HepG2 (cell line): ENCODE results near the gene PTPRD. TPM values are rescaled to one million over a fixed set of nuclear protein-coding genes. Genes with fewer than 3 reads are reported as not detected.

Experiments used
- ATAC-seq: fragments of 200-7000 bp; cut with Tn5 transposase; 3 replicates; pipeline ENCODE4 v1.9.1; 2020; ENCODE audit warnings: mild to moderate bottlenecking, moderate library complexity
- BruUV-seq: library from RNA; stranded (reverse); fragments of 400-500 nt; replicated peaks from 2 replicates; lab custom pipeline; 2021; lab: Mats Ljungman, UMichigan
- CTCF ChIA-PET: fragments of 300-600 bp; formaldehyde crosslinking; extraction: SDS; loops from one replicate; lab custom pipeline; 2021; ENCODE audit warnings: low total read pairs, inconsistent platforms, low intra/inter-chr PET ratio; lab: Yijun Ruan, JAX
- POLR2A ChIA-PET: fragments of 350-600 bp; sonication (Branson Sonifier 250); formaldehyde crosslinking; loops from one replicate; lab custom pipeline; 2020; ENCODE audit warnings: antibody characterized with exemption, inconsistent platforms; lab: Yijun Ruan, JAX
- DNase-seq: peaks from one replicate; pipeline ENCODE4 v3.0.0-alpha.2; 2015; ENCODE audit warnings: low spot score
- FAIRE-seq: peaks from 3 replicates; lab custom pipeline; 2011; peaks lifted over from hg19 to GRCh38; lab: Jason Lieb, UNC
- H2AFZ ChIP-seq: one replicate; pipeline ENCODE4 v1.6.1; 2011; ENCODE audit warnings: low read length, inconsistent platforms
- H3K27ac ChIP-seq: fragments of 300-600 bp; 3 replicates; pipeline ENCODE4 v1.8.0; 2011; ENCODE audit warnings: mixed run types, mild to moderate bottlenecking, mixed read lengths, low read length, inconsistent platforms; ENCODE audit not compliant: insufficient read depth; ENCODE audit errors: extremely low read length
- H3K27me3 ChIP-seq, 2 experiments: fragments of 200-600 bp in 1 of 2; 2 replicates in 1 of 2; 3 replicates in 1 of 2; pipeline versions ENCODE4 v1.6.0 to v1.8.0; 2011; ENCODE audit warnings: low read length in 2 of 2, mild to moderate bottlenecking in 2 of 2, moderate library complexity in 2 of 2, inconsistent platforms in 1 of 2; ENCODE audit not compliant: insufficient read depth in 2 of 2, control insufficient read depth in 1 of 2
- H3K36me3 ChIP-seq, 2 experiments: fragments of 200-600 bp in 1 of 2; replicated peaks in 1 of 2; 2 replicates in 1 of 2; 3 replicates in 1 of 2; pipeline versions ENCODE4 v1.5.1 to v1.8.0; 2011; ENCODE audit warnings: low read length in 2 of 2, inconsistent platforms in 1 of 2; ENCODE audit not compliant: insufficient read depth in 2 of 2, control insufficient read depth in 1 of 2
- H3K4me1 ChIP-seq: 2 replicates; pipeline ENCODE4 v1.5.1; 2012; ENCODE audit warnings: low read length, inconsistent platforms; ENCODE audit not compliant: insufficient read depth
- H3K4me2 ChIP-seq: 2 replicates; pipeline ENCODE4 v1.6.0; 2011; ENCODE audit warnings: low read depth, low read length, inconsistent platforms
- H3K4me3 ChIP-seq, 3 experiments: fragments of 200-600 bp in 1 of 3; sonication (generic), shearing (Covaris generic) in 1 of 3; replicated peaks in 1 of 3; 2 replicates each; pipeline ENCODE4 v1.5.1; 2011 to 2016; ENCODE audit warnings: low read length in 3 of 3, inconsistent platforms in 2 of 3, low read depth in 2 of 3, mild to moderate bottlenecking in 2 of 3, control low read depth in 1 of 3, mixed read lengths in 1 of 3; ENCODE audit not compliant: insufficient read depth in 1 of 3
- H3K79me2 ChIP-seq: one replicate; pipeline ENCODE4 v1.6.1; 2011; ENCODE audit warnings: low read length, inconsistent platforms; ENCODE audit not compliant: insufficient read depth
- H3K9ac ChIP-seq: 2 replicates; pipeline ENCODE4 v1.6.0; 2011; ENCODE audit warnings: mild to moderate bottlenecking, low read depth, low read length, inconsistent platforms; ENCODE audit not compliant: insufficient read depth
- H3K9me3 ChIP-seq: 2 replicates; pipeline ENCODE4 v1.5.1; 2012; ENCODE audit warnings: mild to moderate bottlenecking, low read length
- H4K20me1 ChIP-seq: 2 replicates; pipeline ENCODE4 v1.6.0; 2011; ENCODE audit warnings: inconsistent platforms, mild to moderate bottlenecking, low read length, moderate library complexity; ENCODE audit not compliant: insufficient read depth
- ASH2L ChIP-seq: fragments of 300-600, 200-600 bp; sonication (generic); IDR thresholded peaks from 2 replicates; pipeline ENCODE4 v1.7.0; 2017; ENCODE audit warnings: low read depth, mild to moderate bottlenecking, moderate library complexity, mixed read lengths, low read length; ENCODE audit not compliant: insufficient read length
- CCDC6 ChIP-seq: sonication (generic); formaldehyde crosslinking; IDR thresholded peaks from 2 replicates; pipeline ENCODE4 v1.8.1; 2022; ENCODE audit warnings: mild to moderate bottlenecking, missing genetic modification reagents, moderate library complexity
- FIP1L1 ChIP-seq: fragments of 200-400 bp; formaldehyde crosslinking; IDR thresholded peaks from 2 replicates; pipeline ENCODE4 v1.6.1; 2018; ENCODE audit warnings: low read depth, mild to moderate bottlenecking, low read length, moderate library complexity, borderline replicate concordance; ENCODE audit not compliant: insufficient read depth
- GABPB1 ChIP-seq: IDR thresholded peaks from 2 replicates; pipeline ENCODE4 v1.6.1; 2016; ENCODE audit warnings: mild to moderate bottlenecking, missing genetic modification reagents, moderate library complexity, missing compliant biosample characterization
- KDM2A ChIP-seq: sonication (generic); formaldehyde crosslinking; IDR thresholded peaks from 2 replicates; pipeline ENCODE4 v1.4.0; 2020; ENCODE audit warnings: low read depth, missing genetic modification reagents, borderline replicate concordance
- MAFK ChIP-seq, 2 experiments: IDR thresholded peaks in 1 of 2; conservative IDR thresholded peaks in 1 of 2; 2 replicates each; pipeline ENCODE4 v1.6.1; 2011; ENCODE audit warnings: improper control_type of control experiment in 2 of 2, low read length in 2 of 2
- MAX ChIP-seq: IDR thresholded peaks from 2 replicates; pipeline ENCODE4 v1.6.1; 2012; ENCODE audit warnings: inconsistent platforms
- NBN ChIP-seq: fragments of 450-650 bp; conservative IDR thresholded peaks from 2 replicates; pipeline ENCODE4 v1.6.1; 2017
- PAWR ChIP-seq: sonication (generic); formaldehyde crosslinking; IDR thresholded peaks from 2 replicates; pipeline ENCODE4 v1.4.0; 2020; ENCODE audit warnings: missing genetic modification reagents, mild to moderate bottlenecking, borderline replicate concordance
- RNF219 ChIP-seq: sonication (generic); formaldehyde crosslinking; IDR thresholded peaks from 2 replicates; pipeline ENCODE4 v1.5.0; 2020; ENCODE audit warnings: mild to moderate bottlenecking, missing genetic modification reagents
- RXRA ChIP-seq: sonication (generic); formaldehyde crosslinking; IDR thresholded peaks from 2 replicates; pipeline ENCODE4 v1.5.1; 2020; ENCODE audit warnings: missing genetic modification reagents
- TARDBP ChIP-seq: sonication (generic); formaldehyde crosslinking; IDR thresholded peaks from 2 replicates; pipeline ENCODE4 v1.8.0; 2022; ENCODE audit warnings: mild to moderate bottlenecking, missing genetic modification reagents
- ZBTB42 ChIP-seq: sonication (generic); formaldehyde crosslinking; IDR thresholded peaks from 2 replicates; pipeline ENCODE4 v1.5.0; 2020; ENCODE audit warnings: mild to moderate bottlenecking, missing genetic modification reagents
- ZFP62 ChIP-seq: sonication (generic); formaldehyde crosslinking; IDR thresholded peaks from 2 replicates; pipeline ENCODE4 v1.4.0; 2020; ENCODE audit warnings: missing genetic modification reagents
- ZNF513 ChIP-seq: sonication (generic); formaldehyde crosslinking; conservative IDR thresholded peaks from 2 replicates; pipeline ENCODE4 v1.5.0; 2020; ENCODE audit warnings: missing genetic modification reagents
- ZNF569 ChIP-seq: sonication (generic); formaldehyde crosslinking; IDR thresholded peaks from 2 replicates; pipeline ENCODE4 v1.5.0; 2020; ENCODE audit warnings: mild to moderate bottlenecking, missing genetic modification reagents, moderate library complexity, borderline replicate concordance
- WGBS: methylation state at CpG from one replicate; pipeline ENCODE4 v1.1.6; 2017; ENCODE audit warnings: low lambda C conversion rate; 5-methylcytosine and 5-hydroxymethylcytosine counted together
- in situ Hi-C: cut with HindIII; loops from 2 replicates; pipeline ENCODE4 v1.10.0; 2017; ENCODE audit warnings: low pct_unique_long_range_greater_than_20kb; ENCODE audit not compliant: extremely low pct_ligation_motif_present
- intact Hi-C: fragments of 100-400 bp; cut with micrococcal nuclease; formaldehyde crosslinking; loops from one replicate; pipeline ENCODE4 v1.10.0; 2022; ENCODE audit not compliant: unreplicated experiment
- polyA plus RNA-seq, 8 experiments: library from polyadenylated mRNA; depleted of rRNA in 3 of 8; stranded (reverse) in 7 of 8; unstranded in 1 of 8; fragments of >200 nt; fragmentation: Illumina TruSeq in 4 of 8; extraction: Trizol in 4 of 8; gene quantifications; 2 replicates each; pipeline versions ENCODE4 v1.2.1 to v1.2.3, GENCODE V29; 2011 to 2016; ENCODE audit warnings: low read depth in 4 of 8, missing spikeins in 1 of 8, mixed read lengths in 1 of 8; ENCODE audit not compliant: insufficient read depth in 1 of 8
- total RNA-seq, 5 experiments: library from RNA; depleted of rRNA; stranded (reverse); fragments of >200 nt; fragmentation: Illumina TruSeq; extraction: Trizol; gene quantifications; 2 replicates each; pipeline ENCODE4 v1.2.3, GENCODE V29; 2016; ENCODE audit warnings: low read depth in 1 of 5
- TF ChIP-seq, protein P1 (sequence below): IDR thresholded peaks from 2 replicates; pipeline ENCODE4 v1.6.1; 2016; ENCODE audit warnings: missing compliant biosample characterization, missing genetic modification reagents, borderline replicate concordance

The PTPRD gene
- total and polyA plus RNA-seq, 2 of the 13 experiments (the other 11 are each of a cell fraction or from before 2014, with no cell fraction given): 0.05 TPM; not detected in 1

DNA sequence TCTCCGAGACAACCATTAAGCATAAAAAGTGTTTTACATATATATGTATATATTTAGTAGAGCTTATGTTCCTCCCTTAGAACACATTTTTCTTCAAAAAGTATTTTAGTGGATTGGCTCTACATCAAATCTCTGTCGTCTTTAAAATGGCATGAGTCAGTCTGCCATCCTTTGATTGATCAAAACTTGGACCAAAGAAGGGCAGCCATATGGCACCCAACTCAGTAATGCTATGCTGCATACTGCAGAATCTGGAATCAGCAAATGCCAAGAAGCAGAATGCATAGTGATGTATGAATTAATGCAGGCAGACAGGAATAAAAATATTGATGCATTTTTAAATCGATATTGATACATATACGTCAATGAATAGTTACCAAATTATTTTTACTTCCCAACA is 1074.4 kb downstream of the PTPRD start:
- in situ Hi-C loops: no loop called here

More for the DNA sequence above, 1074.4 kb downstream of the PTPRD start:
- Histone ChIP-seq H4K20me1 (no peaks in the 10 kb centered on the region), H3K27ac (no peak overlapping the region), H2AFZ (no peak overlapping the region), H3K9me3 (no peaks in the 10 kb centered on the region), H3K79me2 (no peaks in the 10 kb centered on the region), H3K36me3 (no peaks in the 10 kb centered on the region), H3K27me3 (no peaks in the 10 kb centered on the region), H3K4me2 (no peak overlapping the region), H3K9ac (no peak overlapping the region), H3K4me3 (no peak overlapping the region), H3K4me1 (no peaks in the 10 kb centered on the region)
- intact Hi-C loops: no loop called here
- ChIA-PET CTCF (no interaction called here), POLR2A (no interaction called here)
- FAIRE-seq (no peak), ATAC-seq (no peak), DNase-seq (no peak)
- 11% methylated on average over 4 of the region's 4 CpGs for WGBS
- no TSS peak for BruUV-seq
- TF ChIP-seq TARDBP (CRISPR knock-in tag) (no peak), ZBTB42 (CRISPR knock-in tag) (no peak), ASH2L (no peak), NBN (no peak), FIP1L1 (no peak), ZFP62 (CRISPR knock-in tag) (no peak), ZNF513 (CRISPR knock-in tag) (no peak), MAFK (conservative IDR thresholded peaks at IDR 0.05 in 1 of 2, IDR thresholded peaks at IDR 0.05 in 1 of 2; ENCODE audit: low read length in 2 of 2) (no peak), MAX (no peak), CCDC6 (CRISPR knock-in tag) (no peak), RNF219 (no peak), GABPB1 (CRISPR knock-in tag) (no peak), KDM2A (CRISPR knock-in tag) (no peak), PAWR (CRISPR knock-in tag) (no peak), RXRA (CRISPR knock-in tag) (no peak), ZNF569 (no peak)
- TF ChIP-seq, protein P1, sequence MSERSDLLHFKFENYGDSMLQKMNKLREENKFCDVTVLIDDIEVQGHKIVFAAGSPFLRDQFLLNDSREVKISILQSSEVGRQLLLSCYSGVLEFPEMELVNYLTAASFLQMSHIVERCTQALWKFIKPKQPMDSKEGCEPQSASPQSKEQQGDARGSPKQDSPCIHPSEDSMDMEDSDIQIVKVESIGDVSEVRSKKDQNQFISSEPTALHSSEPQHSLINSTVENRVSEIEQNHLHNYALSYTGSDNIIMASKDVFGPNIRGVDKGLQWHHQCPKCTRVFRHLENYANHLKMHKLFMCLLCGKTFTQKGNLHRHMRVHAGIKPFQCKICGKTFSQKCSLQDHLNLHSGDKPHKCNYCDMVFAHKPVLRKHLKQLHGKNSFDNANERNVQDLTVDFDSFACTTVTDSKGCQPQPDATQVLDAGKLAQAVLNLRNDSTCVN (CRISPR knock-in tag): no peak
